NB4 (cell line): ENCODE data around the gene PLCH1.

Source experiments
- CTCF ChIP-seq: IDR thresholded peaks from one replicate; pipeline ENCODE4 v1.5.1; 2012; ENCODE audit warnings: low read depth, low read length
- MAX ChIP-seq: IDR thresholded peaks from 2 replicates; pipeline ENCODE4 v1.6.1; 2011; ENCODE audit warnings: low read depth, low read length
- POLR2A ChIP-seq: IDR thresholded peaks from 2 replicates; pipeline ENCODE4 v1.6.1; 2011; ENCODE audit warnings: mild to moderate bottlenecking; ENCODE audit not compliant: insufficient read length; ENCODE audit errors: extremely low read depth

- TF ChIP-seq CTCF (no peak), MAX (no peak), POLR2A (no peak)
Observed at GRCh38 chr3:155634121-155634719, 110.7 kb downstream of the PLCH1 start.
